HG03280 (cell line): ENCODE data around the gene ASIC2.

Experiments
- ATAC-seq: cut with Tn5 transposase; IDR thresholded peaks from one replicate; pipeline ENCODE4 v1.9.1; 2021; ENCODE audit warnings: mild to moderate bottlenecking, moderate library complexity; ENCODE audit not compliant: unreplicated experiment

Gene ASIC2

GRCh38 chr17:33082529-33083173, 210.4 kb downstream of the ASIC2 start:
- no peak for ATAC-seq

GRCh38 chr17:33080091-33080490, 213.0 kb downstream of the ASIC2 start:
- no peak for ATAC-seq

- no peak for ATAC-seq
Observed at GRCh38 chr17:33079201-33079600, 213.9 kb downstream of the ASIC2 start.

- no peak for ATAC-seq
Observed at GRCh38 chr17:33076979-33077378, 216.1 kb downstream of the ASIC2 start.

GRCh38 chr17:33073416-33073815, 219.7 kb downstream of the ASIC2 start:
- no peak for ATAC-seq

GRCh38 chr17:33072421-33073161, 220.5 kb downstream of the ASIC2 start:
- no peak for ATAC-seq

GRCh38 chr17:33071656-33072055, 221.4 kb downstream of the ASIC2 start:
- ATAC-seq: no peak

GRCh38 chr17:33057564-33057963, 235.5 kb downstream of the ASIC2 start:
- ATAC-seq: no peak

GRCh38 chr17:33056399-33057146, 236.5 kb downstream of the ASIC2 start:
- ATAC-seq: no peak

GRCh38 chr17:33055746-33056145, 237.3 kb downstream of the ASIC2 start:
- no peak for ATAC-seq

GRCh38 chr17:33055171-33055611, 237.9 kb downstream of the ASIC2 start:
- no peak for ATAC-seq

- no peak for ATAC-seq
Observed at GRCh38 chr17:33054412-33054811, 238.7 kb downstream of the ASIC2 start.

GRCh38 chr17:33053676-33054075, 239.4 kb downstream of the ASIC2 start:
- ATAC-seq: no peak

GRCh38 chr17:33052856-33053255, 240.2 kb downstream of the ASIC2 start:
- ATAC-seq: no peak

GRCh38 chr17:33050611-33051140, 242.4 kb downstream of the ASIC2 start:
- ATAC-seq: no peak

- ATAC-seq: no peak
Observed at GRCh38 chr17:33049781-33050414, 243.2 kb downstream of the ASIC2 start.

GRCh38 chr17:33046361-33047255, 246.5 kb downstream of the ASIC2 start:
- no peak for ATAC-seq

- no peak for ATAC-seq
Observed at GRCh38 chr17:33045216-33045615, 247.9 kb downstream of the ASIC2 start.

GRCh38 chr17:33044771-33045170, 248.3 kb downstream of the ASIC2 start:
- ATAC-seq: no peak

GRCh38 chr17:33040461-33040860, 252.6 kb downstream of the ASIC2 start:
- ATAC-seq: no peak
